Neural progenitor cell (in vitro differentiated cells): Measurements from ENCODE around the gene TREH. TPM values are rescaled to one million over a fixed set of nuclear protein-coding genes. Genes with fewer than 3 reads are reported as not detected.
A peak's percentile ranks its signal among the peaks of the same experiment; 100 is the strongest.

ENCODE experiments used
- DNase-seq: peaks from one replicate; pipeline ENCODE4 v3.0.0-alpha.2; 2016; ENCODE audit warnings: low spot score
- H2AFZ ChIP-seq: fragments of 200-600 bp; sonication (generic); replicated peaks from 2 replicates; pipeline ENCODE4 v1.6.1; 2016; ENCODE audit warnings: antibody characterized with exemption
- H3F3A ChIP-seq: fragments of 200-600 bp; sonication (generic); 2 replicates; pipeline ENCODE4 v1.6.1; 2016; ENCODE audit warnings: antibody characterized with exemption, low read depth
- H3K27ac ChIP-seq: fragments of 200-600 bp; sonication (generic); 2 replicates; pipeline ENCODE4 v1.5.1; 2016; ENCODE audit warnings: mild to moderate bottlenecking
- H3K27me3 ChIP-seq: fragments of 200-600 bp; sonication (generic); 2 replicates; pipeline ENCODE4 v1.6.1; 2016; ENCODE audit warnings: mild to moderate bottlenecking, moderate library complexity
- H3K36me3 ChIP-seq: fragments of 200-600 bp; sonication (generic); 2 replicates; pipeline ENCODE4 v1.5.1; 2016
- H3K4me1 ChIP-seq: fragments of 200-600 bp; sonication (generic); 2 replicates; pipeline ENCODE4 v1.6.1; 2016; ENCODE audit warnings: mixed run types
- H3K4me2 ChIP-seq: fragments of 200-600 bp; sonication (generic); 2 replicates; pipeline ENCODE4 v1.6.1; 2016
- H3K4me3 ChIP-seq: fragments of 200-600 bp; sonication (generic); 2 replicates; pipeline ENCODE4 v1.5.1; 2016
- H3K79me2 ChIP-seq: fragments of 200-600 bp; sonication (generic); 2 replicates; pipeline ENCODE4 v1.6.1; 2016; ENCODE audit warnings: low read depth
- H3K9ac ChIP-seq: fragments of 200-600 bp; sonication (generic); 2 replicates; pipeline ENCODE4 v1.6.1; 2016
- H3K9me3 ChIP-seq: fragments of 200-600 bp; sonication (generic); 2 replicates; pipeline ENCODE4 v1.5.1; 2016; ENCODE audit warnings: low read depth
- H4K20me1 ChIP-seq: fragments of 200-600 bp; sonication (generic); 2 replicates; pipeline ENCODE4 v1.6.1; 2016; ENCODE audit warnings: low read depth
- H3K27ac Mint-ChIP-seq: 3 replicates; pipeline ENCODE4 v1.8.0; 2021; ENCODE audit warnings: mixed read lengths
- H3K27me3 Mint-ChIP-seq: 2 replicates; pipeline ENCODE4 v1.8.0; 2022; ENCODE audit warnings: low read depth, mild to moderate bottlenecking, inconsistent platforms, moderate library complexity, mixed read lengths; ENCODE audit not compliant: insufficient read depth
- H3K36me3 Mint-ChIP-seq: 3 replicates; pipeline ENCODE4 v1.8.0; 2021; ENCODE audit warnings: mixed read lengths
- H3K4me1 Mint-ChIP-seq: 3 replicates; pipeline ENCODE4 v1.8.0; 2021; ENCODE audit warnings: mixed read lengths
- H3K4me3 Mint-ChIP-seq: 3 replicates; pipeline ENCODE4 v1.8.0; 2021; ENCODE audit warnings: mild to moderate bottlenecking, moderate library complexity, mixed read lengths
- H3K9me3 Mint-ChIP-seq: 3 replicates; pipeline ENCODE4 v1.8.0; 2020; ENCODE audit warnings: mixed read lengths
- EZH2 ChIP-seq: fragments of 200-600 bp; sonication (generic); IDR thresholded peaks from 2 replicates; pipeline ENCODE4 v1.6.1; 2017; ENCODE audit warnings: antibody characterized with exemption, mild to moderate bottlenecking, moderate library complexity
- EZH2phosphoT487 ChIP-seq: fragments of 200-600 bp; sonication (generic); IDR thresholded peaks from 2 replicates; pipeline ENCODE4 v1.6.1; 2017; ENCODE audit warnings: antibody characterized with exemption
- total RNA-seq: library from RNA; depleted of rRNA; stranded (reverse); fragments of >200 nt; gene quantifications from 2 replicates; pipeline ENCODE4 v1.2.3, GENCODE V29; 2015; ENCODE audit warnings: low replicate concordance
- TF ChIP-seq, protein P1 (sequence below): fragments of 200-600 bp; sonication (generic); IDR thresholded peaks from 2 replicates; pipeline ENCODE4 v1.5.1; 2017; ENCODE audit warnings: antibody characterized with exemption, mild to moderate bottlenecking

The TREH gene
- total RNA-seq, 1 donor from 2014 or later, result not detected

DNA sequence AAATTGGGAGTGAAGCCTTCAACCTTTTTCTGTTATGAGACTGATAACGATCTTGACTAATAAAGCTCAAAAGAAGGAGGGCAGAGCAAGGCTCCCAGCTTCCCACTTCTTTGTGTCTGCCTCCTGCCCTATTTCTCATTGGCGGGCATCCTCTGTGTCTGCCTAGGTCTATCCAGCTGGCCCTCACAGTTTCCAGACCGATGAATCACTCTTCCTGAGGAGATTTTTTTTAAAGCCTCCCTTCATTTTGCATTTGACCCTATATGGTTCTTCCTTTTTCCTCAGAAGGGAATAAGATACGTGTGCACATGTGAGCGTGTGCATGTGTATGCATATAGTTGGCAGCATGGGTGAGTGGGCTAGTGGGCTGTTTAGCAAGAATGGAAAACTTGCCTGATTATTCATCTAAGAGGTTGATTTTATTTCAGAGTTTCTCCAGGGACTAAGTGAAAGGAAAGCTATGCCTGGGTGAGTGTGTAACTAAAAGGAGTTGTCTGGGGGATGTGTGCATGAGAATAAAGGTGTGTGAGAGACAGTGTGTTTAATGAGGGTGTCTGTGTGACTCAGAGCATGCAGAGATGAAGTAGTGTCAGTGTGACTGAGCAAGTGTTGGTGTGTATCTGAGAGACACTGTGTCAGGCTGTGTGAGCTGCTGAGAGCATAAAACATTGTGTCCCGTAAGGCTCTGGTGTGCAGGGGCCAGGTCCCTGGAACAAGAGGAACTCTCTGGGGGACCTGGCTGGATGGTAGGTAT, 59.8 kb downstream of the TREH start:
- Histone ChIP-seq H2AFZ (no peak overlapping the region), H3K4me2 (no peak overlapping the region), H3K4me3 (no peak overlapping the region), H3K27ac (no peak overlapping the region), H3K79me2 (peaks cover 35% of the 10 kb centered on the region), H3K4me1 (peaks cover 71% of the 10 kb centered on the region), H3K27me3 (no peaks in the 10 kb centered on the region), H3K9ac (no peak overlapping the region), H3F3A (peaks cover 22% of the 10 kb centered on the region), H3K36me3 (no peaks in the 10 kb centered on the region), H4K20me1 (peaks cover 13% of the 10 kb centered on the region), H3K9me3 (no peaks in the 10 kb centered on the region)
- Mint-ChIP-seq H3K27me3 (peaks cover 15% of the 10 kb centered on the region), H3K27ac (peak overlapping the region; percentile 94), H3K9me3 (no peaks in the 10 kb centered on the region), H3K36me3 (peaks cover 2% of the 10 kb centered on the region), H3K4me3 (peak overlapping the region; percentile 95), H3K4me1 (peaks cover 86% of the 10 kb centered on the region)
- DNase-seq, result no peak
- TF ChIP-seq, protein P1, sequence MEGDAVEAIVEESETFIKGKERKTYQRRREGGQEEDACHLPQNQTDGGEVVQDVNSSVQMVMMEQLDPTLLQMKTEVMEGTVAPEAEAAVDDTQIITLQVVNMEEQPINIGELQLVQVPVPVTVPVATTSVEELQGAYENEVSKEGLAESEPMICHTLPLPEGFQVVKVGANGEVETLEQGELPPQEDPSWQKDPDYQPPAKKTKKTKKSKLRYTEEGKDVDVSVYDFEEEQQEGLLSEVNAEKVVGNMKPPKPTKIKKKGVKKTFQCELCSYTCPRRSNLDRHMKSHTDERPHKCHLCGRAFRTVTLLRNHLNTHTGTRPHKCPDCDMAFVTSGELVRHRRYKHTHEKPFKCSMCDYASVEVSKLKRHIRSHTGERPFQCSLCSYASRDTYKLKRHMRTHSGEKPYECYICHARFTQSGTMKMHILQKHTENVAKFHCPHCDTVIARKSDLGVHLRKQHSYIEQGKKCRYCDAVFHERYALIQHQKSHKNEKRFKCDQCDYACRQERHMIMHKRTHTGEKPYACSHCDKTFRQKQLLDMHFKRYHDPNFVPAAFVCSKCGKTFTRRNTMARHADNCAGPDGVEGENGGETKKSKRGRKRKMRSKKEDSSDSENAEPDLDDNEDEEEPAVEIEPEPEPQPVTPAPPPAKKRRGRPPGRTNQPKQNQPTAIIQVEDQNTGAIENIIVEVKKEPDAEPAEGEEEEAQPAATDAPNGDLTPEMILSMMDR, result no peak
- TF ChIP-seq EZH2, result no peak
- no peak for TF ChIP-seq EZH2phosphoT487

DNA sequence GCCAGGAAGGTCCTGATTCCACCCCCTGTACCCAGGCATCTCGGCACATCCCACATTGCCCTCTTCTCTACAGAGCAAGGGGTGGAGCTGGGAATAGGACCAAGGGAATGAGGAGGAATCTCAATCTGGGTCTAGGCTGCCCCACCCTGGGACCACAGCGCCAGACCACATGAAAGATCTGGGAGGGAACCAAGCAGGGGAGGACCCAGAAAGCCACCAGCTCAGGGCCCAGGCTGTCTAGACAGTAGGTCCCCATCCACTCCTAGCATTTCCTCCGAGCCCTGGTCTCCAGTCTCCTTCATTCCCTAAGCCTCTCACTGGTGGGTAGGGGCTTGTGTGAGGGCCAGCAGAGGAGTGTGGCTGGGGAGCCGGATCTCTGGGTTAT, 60.5 kb downstream of the TREH start:
- Histone ChIP-seq H3K9ac (no peak overlapping the region), H4K20me1 (peaks cover 12% of the 10 kb centered on the region), H3K27ac (no peak overlapping the region), H3F3A (peaks cover 27% of the 10 kb centered on the region), H2AFZ (no peak overlapping the region), H3K4me2 (no peak overlapping the region), H3K4me1 (peaks cover 77% of the 10 kb centered on the region), H3K9me3 (no peaks in the 10 kb centered on the region), H3K4me3 (no peak overlapping the region), H3K79me2 (peaks cover 31% of the 10 kb centered on the region), H3K36me3 (no peaks in the 10 kb centered on the region), H3K27me3 (no peaks in the 10 kb centered on the region)
- H3K4me3 Mint-ChIP-seq, result peak overlapping the region; percentile 95
- no peaks in the 10 kb centered on the region for H3K9me3 Mint-ChIP-seq
- H3K36me3 Mint-ChIP-seq, result peaks cover 2% of the 10 kb centered on the region
- peaks cover 88% of the 10 kb centered on the region for H3K4me1 Mint-ChIP-seq
- H3K27ac Mint-ChIP-seq, result peak overlapping the region; percentile 94
- no peak for DNase-seq
- H3K27me3 Mint-ChIP-seq, result peaks cover 18% of the 10 kb centered on the region
- TF ChIP-seq, protein P1, result no peak
- TF ChIP-seq EZH2, result no peak
- no peak for TF ChIP-seq EZH2phosphoT487

DNA sequence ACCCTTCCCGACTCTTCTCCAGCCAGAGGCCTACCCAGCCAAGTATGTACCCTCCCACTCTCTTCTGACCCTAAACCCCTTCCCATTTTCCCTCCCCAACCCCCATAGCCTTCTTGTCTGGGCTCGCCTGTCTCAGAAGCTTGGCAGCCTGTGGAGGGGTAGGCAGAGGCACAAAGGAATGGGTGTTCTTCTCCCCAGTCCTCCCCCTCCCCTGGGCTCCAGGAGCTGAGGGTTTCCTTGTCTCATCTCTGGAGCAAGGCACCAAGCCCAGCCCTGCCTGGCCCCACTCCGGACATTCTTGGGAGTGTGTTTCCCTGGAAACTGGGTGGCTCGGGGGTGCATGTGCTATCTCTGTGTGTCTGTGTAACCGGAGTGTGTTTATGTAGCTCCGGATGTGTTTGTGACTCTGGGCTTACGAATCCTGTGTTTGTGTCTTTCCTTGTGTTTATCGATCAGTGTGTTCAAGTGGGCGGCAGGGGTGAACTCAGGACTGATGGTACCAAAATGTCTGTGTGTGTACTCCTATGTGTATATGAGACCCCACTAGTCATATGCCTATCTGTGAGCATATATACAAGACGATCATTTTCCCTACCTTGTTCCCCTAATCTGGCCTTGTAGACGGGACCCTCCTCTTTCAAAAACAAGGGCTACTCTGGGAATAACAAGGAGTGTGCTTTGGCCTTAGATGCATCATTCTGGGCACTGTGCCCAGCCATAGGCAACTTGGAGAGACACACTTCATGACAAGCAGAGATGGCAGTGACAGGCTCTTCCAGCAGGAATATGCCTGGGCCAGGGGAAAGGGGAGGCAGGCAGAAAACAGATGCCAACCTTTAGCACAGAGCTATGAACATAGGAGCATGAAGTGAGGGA, 61.1 kb downstream of the TREH start:
- Histone ChIP-seq H3F3A (peaks cover 30% of the 10 kb centered on the region), H3K27me3 (no peaks in the 10 kb centered on the region), H3K4me2 (peak overlapping the region; percentile 20), H2AFZ (no peak overlapping the region), H3K9me3 (no peaks in the 10 kb centered on the region), H3K79me2 (peaks cover 25% of the 10 kb centered on the region), H3K9ac (no peak overlapping the region), H3K36me3 (no peaks in the 10 kb centered on the region), H4K20me1 (peaks cover 9% of the 10 kb centered on the region), H3K4me3 (no peak overlapping the region), H3K4me1 (peaks cover 83% of the 10 kb centered on the region), H3K27ac (no peak overlapping the region)
- Mint-ChIP-seq H3K9me3 (no peaks in the 10 kb centered on the region), H3K4me3 (peak overlapping the region; percentile 65), H3K4me1 (peaks cover 86% of the 10 kb centered on the region), H3K27me3 (peaks cover 18% of the 10 kb centered on the region), H3K27ac (peak overlapping the region; percentile 94), H3K36me3 (no peaks in the 10 kb centered on the region)
- no peak for TF ChIP-seq EZH2phosphoT487
- TF ChIP-seq EZH2, result no peak
- TF ChIP-seq, protein P1, result no peak
- peak; percentile 14 for DNase-seq
